HG02938 (cell line): Measurements from ENCODE around the gene PRR3.

Experiments used
- ATAC-seq: cut with Tn5 transposase; IDR thresholded peaks from one replicate; pipeline ENCODE4 v1.9.1; 2021; ENCODE audit warnings: mild to moderate bottlenecking, moderate library complexity; ENCODE audit not compliant: unreplicated experiment

Gene PRR3

DNA sequence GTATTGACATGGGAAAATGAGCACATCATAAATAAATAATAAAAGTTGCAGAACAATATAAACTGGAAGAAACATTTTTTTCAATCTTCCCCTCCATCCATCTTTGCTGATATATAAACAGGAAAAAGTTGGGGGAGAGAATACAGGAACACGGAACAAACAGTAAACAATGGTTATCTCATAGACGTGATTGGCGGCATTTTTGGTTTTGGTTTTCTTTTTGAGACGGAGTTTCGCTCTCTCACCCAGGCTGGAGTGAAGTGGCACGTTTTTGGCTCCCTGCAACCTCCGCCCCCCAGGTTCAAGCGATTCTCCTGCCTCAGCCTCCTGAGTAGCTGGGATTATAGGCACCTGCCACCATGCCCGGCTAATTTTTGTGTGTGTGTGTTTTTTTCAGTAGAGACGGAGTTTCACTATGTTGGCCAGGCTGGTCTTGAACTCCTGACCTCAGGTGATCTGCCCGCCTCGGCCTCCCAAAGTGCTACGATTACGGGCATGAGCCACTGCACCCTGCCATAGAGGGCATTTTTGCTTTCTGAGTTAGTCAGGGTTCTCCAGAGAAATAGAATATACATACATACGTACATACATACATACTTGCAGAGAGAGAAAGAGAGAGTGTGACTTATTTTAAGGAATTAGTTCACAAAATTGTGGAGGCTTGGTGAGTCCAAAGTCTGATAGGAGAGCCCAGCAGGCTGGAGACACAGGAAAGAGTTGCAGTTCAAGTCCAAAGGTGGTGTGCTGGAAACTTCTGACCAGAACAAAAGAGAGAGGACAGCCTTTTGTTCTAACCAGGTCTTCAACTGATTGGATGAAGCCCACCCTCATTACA, 23.4 kb upstream of the PRR3 start:
- ATAC-seq, result no peak

- ATAC-seq, result no peak
These were observed 19.2 kb upstream of the PRR3 start for GRCh38 chr6:30537931-30538330.

GRCh38 chr6:30541515-30542403, 15.3 kb upstream of the PRR3 start:
- ATAC-seq, result no peak

GRCh38 chr6:30542404-30542725, 14.7 kb upstream of the PRR3 start:
- no peak for ATAC-seq

GRCh38 chr6:30542915-30543314, 14.2 kb upstream of the PRR3 start:
- no peak for ATAC-seq

DNA sequence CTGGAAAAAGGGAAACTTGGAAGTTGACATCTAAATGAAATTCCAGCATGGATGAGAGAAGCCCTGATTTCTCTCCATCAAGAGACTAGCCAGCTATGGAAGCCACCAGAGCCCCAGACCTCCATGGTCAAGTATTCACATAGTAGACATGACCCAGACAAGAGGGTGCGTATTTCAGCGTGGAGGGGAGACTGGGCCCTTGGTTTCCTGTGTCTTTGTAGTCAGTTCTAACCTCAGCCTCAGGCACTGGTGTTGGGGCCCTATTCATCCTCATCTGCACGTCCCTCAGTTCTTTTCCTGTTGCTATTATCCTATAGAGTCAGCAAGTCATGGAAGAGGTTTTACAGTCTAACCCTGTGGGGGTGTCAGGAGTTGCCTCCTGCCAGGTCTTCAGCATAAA, 13.3 kb upstream of the PRR3 start:
- ATAC-seq, result no peak

- no peak for ATAC-seq
These were observed 12.3 kb upstream of the PRR3 start for GRCh38 chr6:30544666-30545272.

GRCh38 chr6:30547454-30547853, 9.6 kb upstream of the PRR3 start:
- ATAC-seq, result no peak

DNA sequence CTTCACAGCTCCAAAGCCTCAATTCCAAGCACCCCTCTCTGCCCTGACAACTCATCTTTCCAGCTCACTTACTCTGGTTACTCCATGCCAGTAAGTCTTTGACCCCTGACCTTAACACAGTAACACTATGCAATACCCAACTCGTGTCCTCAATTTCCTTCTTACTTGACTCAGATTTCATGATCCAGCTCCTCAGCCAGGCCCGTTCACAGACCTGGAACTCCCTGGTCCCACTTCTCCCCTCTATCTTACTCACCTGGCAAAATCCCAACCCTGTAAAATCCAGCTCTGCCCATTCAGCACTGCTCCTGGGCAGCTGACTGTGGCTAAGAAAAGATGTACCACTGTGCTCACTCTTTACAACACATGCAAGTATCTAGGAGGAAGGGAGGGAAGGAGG, 8.7 kb upstream of the PRR3 start:
- ATAC-seq, result no peak

DNA sequence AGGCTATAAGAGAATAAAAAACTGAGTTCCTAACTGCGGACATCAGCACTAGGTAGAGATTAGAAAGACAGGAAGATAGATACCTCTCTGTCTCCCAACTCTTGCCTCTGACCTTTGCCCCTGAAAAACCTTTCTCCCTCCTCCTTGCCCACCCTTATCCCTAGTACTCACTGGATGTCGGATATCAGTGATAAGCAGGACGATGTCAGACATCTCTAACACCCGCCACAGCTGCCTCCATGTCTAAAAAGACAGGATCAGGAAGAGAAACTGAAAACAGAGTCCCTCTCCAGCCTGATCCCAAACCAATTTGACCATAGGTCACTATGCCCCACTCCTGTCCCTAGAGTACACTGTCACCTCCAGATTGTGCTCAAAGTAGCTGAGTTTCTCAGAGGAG, 2.7 kb upstream of the PRR3 start:
- no peak for ATAC-seq

GRCh38 chr6:30554962-30555815, 1.9 kb upstream of the PRR3 start:
- no peak for ATAC-seq

- ATAC-seq, result no peak
These were observed 1.4 kb upstream of the PRR3 start for GRCh38 chr6:30555816-30556065.

DNA sequence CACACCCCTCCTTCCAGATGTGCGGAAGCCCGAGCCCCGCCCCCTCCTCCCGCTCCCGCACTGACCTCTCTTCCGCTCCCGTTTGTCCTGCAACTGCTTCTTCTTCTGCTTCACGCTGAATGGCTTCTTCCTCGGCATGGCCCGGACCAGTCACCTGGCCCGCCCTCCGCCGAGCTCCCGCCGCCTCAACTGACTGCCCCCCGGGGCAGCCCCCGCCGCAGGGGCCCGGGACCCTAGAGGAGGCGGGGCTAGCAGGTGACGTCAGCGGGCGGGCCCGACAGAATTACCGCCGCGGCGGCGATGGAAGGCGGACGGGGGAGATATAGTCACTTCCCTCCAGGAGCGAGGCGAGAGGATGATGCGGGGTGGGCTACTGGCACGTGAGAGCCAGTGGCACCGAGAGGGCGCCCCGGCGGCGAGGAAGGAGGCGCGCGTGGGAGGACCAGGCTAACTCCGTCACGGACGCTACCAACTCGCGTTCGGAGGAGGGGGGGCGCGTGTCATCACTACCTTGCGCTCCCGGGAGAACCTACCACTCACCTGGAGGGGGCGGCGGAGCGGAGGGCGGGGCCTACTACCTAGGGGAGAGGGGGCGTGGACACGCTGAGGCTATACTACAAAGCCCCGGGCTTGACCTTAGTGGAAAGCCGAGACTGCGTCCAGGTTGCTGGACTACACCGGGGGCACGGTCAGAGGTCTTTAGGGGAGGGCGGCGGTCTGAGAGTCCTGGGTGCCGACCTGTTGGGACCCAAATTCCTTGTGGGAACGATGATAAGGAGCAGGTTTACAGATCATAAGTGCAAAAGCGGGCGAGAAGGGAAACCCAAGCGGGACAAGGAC, 809 bp upstream of the PRR3 start, which contains the start of gene GNL1:
Gene GNL1 (minus strand): TSS at position 424 of the 840 bp plus-strand sequence. CDS start 286 bp downstream, at position 138.
- ATAC-seq, result peak; percentile 76

DNA sequence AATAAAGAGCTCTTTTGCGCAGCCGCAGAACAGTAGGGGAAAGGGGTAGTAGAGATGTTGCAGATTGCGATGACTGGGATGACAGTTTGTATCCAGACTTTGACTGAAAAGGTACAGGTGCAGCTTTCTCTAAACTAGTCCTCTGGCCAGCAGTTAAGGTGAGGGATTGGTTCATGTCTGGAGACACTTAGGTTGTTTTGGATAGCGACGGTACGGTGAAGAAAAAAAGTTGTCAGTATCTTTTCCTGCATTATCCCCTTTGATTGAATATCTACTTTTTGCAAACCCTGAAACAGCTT, 537 bp downstream of the PRR3 start:
- no peak for ATAC-seq

- no peak for ATAC-seq
These were observed 3.8 kb downstream of the PRR3 start for GRCh38 chr6:30560930-30561329.

DNA sequence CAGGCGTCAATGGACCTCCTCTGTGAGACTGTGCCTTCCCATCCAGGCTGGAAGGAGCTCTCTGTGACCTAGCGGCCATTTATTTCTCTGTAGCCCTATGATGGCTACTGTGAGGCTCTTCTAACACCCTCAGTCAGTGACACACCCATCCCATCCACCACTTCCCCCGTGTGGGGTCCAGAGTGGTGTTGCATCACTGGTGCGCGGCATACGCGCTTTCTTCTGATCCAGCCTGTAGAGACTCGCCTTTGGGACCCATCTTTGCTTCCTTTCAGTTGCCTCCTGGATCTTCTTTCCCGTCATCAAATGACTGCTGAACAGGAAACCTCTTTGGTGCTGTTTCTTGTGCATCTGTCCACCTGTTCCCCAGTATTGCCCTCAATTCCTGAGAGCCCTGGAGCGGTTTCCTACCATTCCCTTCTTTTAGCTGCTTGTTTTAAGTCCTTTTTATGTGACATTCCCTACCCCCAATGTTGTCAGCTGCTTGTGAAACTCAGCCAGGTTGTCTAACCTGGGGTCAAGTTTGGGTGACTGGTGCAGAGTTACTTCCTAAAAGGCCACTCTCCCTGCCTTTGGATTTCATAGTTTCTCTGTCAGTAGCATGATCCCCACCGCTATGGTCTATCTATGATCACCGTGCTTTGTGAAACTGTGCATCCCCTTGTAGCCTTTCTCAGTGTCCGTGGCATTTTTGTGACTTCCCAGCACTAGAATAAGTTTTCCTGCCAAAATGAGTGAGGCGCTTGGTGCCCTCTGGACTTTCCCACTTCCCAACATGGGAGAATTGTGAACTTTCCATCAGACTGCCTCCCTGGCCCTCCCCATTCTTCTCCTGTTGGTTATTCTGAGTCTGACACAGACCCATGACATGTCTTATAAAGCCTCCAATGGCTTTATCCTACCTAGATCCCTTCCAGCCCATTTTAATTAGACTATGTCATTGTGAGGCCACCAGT, 5.7 kb downstream of the PRR3 start:
- ATAC-seq, result no peak

DNA sequence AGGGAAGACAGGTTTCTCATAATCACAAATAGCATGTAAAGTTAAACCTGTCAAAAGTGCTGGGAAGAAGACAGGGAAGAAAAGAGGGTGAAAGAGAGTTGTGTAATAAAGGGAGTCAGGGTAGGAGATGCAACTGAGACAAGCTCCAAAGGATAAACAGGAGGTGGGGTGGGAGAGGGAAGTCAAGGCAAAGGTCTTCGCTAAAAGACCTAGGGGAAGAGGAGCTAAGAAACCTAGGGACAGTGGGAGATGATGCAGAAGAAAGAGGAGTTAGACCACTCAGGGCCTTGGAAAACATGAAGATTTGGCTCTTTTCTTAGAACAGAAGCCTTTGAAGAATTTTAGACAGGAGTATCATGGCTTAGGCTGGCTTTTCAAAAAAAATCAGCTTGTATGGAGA, 7.0 kb downstream of the PRR3 start:
- no peak for ATAC-seq

DNA sequence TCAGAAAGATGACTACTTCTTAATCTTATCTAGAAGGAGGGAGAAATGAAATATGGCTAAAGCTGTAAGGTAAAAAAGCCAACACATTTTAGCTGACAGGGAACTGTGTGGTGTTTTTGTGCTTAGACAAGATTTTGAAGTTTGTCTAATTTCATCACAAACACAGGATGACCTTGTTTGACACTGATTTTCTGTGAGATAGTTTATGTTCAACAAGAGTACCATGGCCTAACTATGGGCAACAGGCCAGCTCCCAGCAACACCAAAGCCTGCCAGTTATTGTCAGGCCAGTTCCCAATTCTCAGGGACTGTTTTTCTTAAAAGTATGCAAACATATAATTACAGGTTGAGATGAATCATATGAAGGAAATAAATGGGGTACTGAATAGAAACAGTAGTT, 8.7 kb downstream of the PRR3 start:
- ATAC-seq, result no peak

DNA sequence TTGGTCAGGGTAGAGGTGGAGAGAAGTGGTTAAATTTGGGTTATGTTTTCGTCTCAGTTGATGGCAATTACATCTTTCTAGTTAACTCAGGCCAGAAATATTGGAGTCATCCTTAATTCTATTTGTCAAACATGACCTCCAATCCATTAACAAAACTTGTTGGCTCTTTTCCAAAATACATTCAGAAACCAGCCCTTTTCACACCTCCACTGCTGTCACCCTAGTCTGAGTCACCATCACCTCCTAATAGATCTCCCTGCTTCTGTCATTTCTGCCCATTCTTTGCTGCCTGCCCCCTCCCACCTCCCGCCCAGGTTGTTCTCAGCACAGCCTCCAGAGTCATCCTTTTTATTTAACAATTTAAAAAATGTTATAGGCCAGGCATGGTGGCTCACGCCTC, 11.2 kb downstream of the PRR3 start:
- ATAC-seq, result no peak
